Neural cell (in vitro differentiated cells): ENCODE results near the gene FGD4.

ENCODE experiments used
- EP300 ChIP-seq: fragments of 450-650 bp; conservative IDR thresholded peaks from 2 replicates; pipeline ENCODE4 v1.6.1; 2014; ENCODE audit warnings: antibody characterized with exemption, mild to moderate bottlenecking, moderate library complexity; ENCODE audit not compliant: poor library complexity, severe bottlenecking
- EZH2 ChIP-seq: fragments of 200-600, 300-800 bp; shearing (Covaris generic), sonication (generic); IDR thresholded peaks from 2 replicates; pipeline ENCODE4 v1.6.1; 2014; ENCODE audit warnings: antibody characterized with exemption, low read length, borderline replicate concordance, mild to moderate bottlenecking; ENCODE audit not compliant: insufficient read depth, poor library complexity, severe bottlenecking
- POLR2AphosphoS5 ChIP-seq: IDR thresholded peaks from 2 replicates; pipeline ENCODE4 v1.6.1; 2012
- RAD21 ChIP-seq: fragments of 450-650 bp; conservative IDR thresholded peaks from 2 replicates; pipeline ENCODE4 v1.6.1; 2014; ENCODE audit warnings: antibody characterized with exemption, mild to moderate bottlenecking, moderate library complexity
- TAF1 ChIP-seq: IDR thresholded peaks from 2 replicates; pipeline ENCODE4 v1.6.1; 2012; ENCODE audit warnings: low read depth
- TF ChIP-seq, protein P1 (sequence below): fragments of 450-650 bp; IDR thresholded peaks from 2 replicates; pipeline ENCODE4 v1.5.1; 2014; ENCODE audit warnings: antibody characterized with exemption, mild to moderate bottlenecking, moderate library complexity; ENCODE audit not compliant: poor library complexity, severe bottlenecking
- TF ChIP-seq, protein P2 (sequence below): IDR thresholded peaks from 2 replicates; pipeline ENCODE4 v1.6.1; 2012; ENCODE audit warnings: borderline replicate concordance

DNA sequence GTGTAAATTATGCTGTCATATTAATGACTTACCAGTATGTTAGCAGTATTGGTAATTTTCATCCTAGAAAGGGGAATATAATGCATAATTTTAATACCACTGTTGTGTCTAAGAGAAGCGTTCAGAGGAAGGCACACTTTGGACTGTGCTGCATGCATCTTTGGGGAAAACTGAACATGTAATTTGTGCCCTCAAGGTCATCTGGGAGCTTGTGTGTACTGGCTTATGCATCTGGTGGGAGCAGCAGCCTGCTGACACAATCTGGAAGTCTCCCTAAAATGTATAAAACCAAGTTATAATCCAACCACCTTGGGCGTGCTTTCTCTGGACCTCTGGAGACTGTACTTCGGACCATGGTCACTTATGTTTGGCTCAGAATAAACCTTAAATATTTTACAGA, 14.1 kb downstream of the FGD4 start:
- TF ChIP-seq, protein P1, sequence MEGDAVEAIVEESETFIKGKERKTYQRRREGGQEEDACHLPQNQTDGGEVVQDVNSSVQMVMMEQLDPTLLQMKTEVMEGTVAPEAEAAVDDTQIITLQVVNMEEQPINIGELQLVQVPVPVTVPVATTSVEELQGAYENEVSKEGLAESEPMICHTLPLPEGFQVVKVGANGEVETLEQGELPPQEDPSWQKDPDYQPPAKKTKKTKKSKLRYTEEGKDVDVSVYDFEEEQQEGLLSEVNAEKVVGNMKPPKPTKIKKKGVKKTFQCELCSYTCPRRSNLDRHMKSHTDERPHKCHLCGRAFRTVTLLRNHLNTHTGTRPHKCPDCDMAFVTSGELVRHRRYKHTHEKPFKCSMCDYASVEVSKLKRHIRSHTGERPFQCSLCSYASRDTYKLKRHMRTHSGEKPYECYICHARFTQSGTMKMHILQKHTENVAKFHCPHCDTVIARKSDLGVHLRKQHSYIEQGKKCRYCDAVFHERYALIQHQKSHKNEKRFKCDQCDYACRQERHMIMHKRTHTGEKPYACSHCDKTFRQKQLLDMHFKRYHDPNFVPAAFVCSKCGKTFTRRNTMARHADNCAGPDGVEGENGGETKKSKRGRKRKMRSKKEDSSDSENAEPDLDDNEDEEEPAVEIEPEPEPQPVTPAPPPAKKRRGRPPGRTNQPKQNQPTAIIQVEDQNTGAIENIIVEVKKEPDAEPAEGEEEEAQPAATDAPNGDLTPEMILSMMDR: no peak
- TF ChIP-seq TAF1: no peak
- no peak for TF ChIP-seq EZH2
- TF ChIP-seq POLR2AphosphoS5: no peak
- no peak for TF ChIP-seq EP300
- TF ChIP-seq, protein P2, sequence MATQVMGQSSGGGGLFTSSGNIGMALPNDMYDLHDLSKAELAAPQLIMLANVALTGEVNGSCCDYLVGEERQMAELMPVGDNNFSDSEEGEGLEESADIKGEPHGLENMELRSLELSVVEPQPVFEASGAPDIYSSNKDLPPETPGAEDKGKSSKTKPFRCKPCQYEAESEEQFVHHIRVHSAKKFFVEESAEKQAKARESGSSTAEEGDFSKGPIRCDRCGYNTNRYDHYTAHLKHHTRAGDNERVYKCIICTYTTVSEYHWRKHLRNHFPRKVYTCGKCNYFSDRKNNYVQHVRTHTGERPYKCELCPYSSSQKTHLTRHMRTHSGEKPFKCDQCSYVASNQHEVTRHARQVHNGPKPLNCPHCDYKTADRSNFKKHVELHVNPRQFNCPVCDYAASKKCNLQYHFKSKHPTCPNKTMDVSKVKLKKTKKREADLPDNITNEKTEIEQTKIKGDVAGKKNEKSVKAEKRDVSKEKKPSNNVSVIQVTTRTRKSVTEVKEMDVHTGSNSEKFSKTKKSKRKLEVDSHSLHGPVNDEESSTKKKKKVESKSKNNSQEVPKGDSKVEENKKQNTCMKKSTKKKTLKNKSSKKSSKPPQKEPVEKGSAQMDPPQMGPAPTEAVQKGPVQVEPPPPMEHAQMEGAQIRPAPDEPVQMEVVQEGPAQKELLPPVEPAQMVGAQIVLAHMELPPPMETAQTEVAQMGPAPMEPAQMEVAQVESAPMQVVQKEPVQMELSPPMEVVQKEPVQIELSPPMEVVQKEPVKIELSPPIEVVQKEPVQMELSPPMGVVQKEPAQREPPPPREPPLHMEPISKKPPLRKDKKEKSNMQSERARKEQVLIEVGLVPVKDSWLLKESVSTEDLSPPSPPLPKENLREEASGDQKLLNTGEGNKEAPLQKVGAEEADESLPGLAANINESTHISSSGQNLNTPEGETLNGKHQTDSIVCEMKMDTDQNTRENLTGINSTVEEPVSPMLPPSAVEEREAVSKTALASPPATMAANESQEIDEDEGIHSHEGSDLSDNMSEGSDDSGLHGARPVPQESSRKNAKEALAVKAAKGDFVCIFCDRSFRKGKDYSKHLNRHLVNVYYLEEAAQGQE: no peak
- no peak for TF ChIP-seq RAD21
